KMS-11 (cell line): ENCODE measurements around the gene CLMN.

Experiments used
- H2AFZ ChIP-seq: fragments of 200-600 bp; sonication (generic); 2 replicates; pipeline ENCODE4 v1.6.1; 2016; ENCODE audit warnings: antibody characterized with exemption, mixed run types, low read depth
- H3K27ac ChIP-seq: fragments of 200-600 bp; sonication (generic); 2 replicates; pipeline ENCODE4 v1.6.1; 2016; ENCODE audit warnings: mild to moderate bottlenecking, mixed run types
- H3K27me3 ChIP-seq: fragments of 200-600 bp; sonication (generic); 2 replicates; pipeline ENCODE4 v1.6.1; 2017; ENCODE audit warnings: mild to moderate bottlenecking, low read depth, mixed run types, moderate library complexity; ENCODE audit not compliant: insufficient read depth
- H3K36me3 ChIP-seq: fragments of 200-600 bp; sonication (generic); 2 replicates; pipeline ENCODE4 v1.6.1; 2017; ENCODE audit warnings: mild to moderate bottlenecking, mixed run types; ENCODE audit not compliant: insufficient read depth
- H3K4me1 ChIP-seq: fragments of 200-600 bp; sonication (generic); 2 replicates; pipeline ENCODE4 v1.6.1; 2016; ENCODE audit warnings: mild to moderate bottlenecking, low read depth, mixed run types; ENCODE audit not compliant: poor library complexity, severe bottlenecking
- H3K4me2 ChIP-seq: fragments of 200-600 bp; sonication (generic); 2 replicates; pipeline ENCODE4 v1.7.0; 2016; ENCODE audit warnings: mild to moderate bottlenecking, mixed run types
- H3K4me3 ChIP-seq: fragments of 200-600 bp; sonication (generic); IDR thresholded peaks from 2 replicates; pipeline ENCODE4 v1.6.1; 2017; ENCODE audit warnings: low read depth, low read length, mixed read lengths; ENCODE audit not compliant: insufficient read depth
- H3K79me2 ChIP-seq: fragments of 200-600 bp; sonication (generic); 2 replicates; pipeline ENCODE4 v1.6.1; 2016; ENCODE audit warnings: low read depth, mixed run types; ENCODE audit not compliant: insufficient read depth
- H3K9ac ChIP-seq: fragments of 200-600 bp; sonication (generic); 2 replicates; pipeline ENCODE4 v1.6.1; 2016; ENCODE audit warnings: mild to moderate bottlenecking, mixed run types
- H4K20me1 ChIP-seq: fragments of 200-600 bp; sonication (generic); 2 replicates; pipeline ENCODE4 v1.6.1; 2016; ENCODE audit warnings: mild to moderate bottlenecking, mixed run types; ENCODE audit not compliant: insufficient read depth
- CTCF ChIP-seq: fragments of 200-600 bp; sonication (generic); conservative IDR thresholded peaks from 2 replicates; pipeline ENCODE4 v1.6.1; 2017; ENCODE audit warnings: low read depth, mild to moderate bottlenecking, antibody characterized with exemption, low read length, moderate library complexity, mixed read lengths

CLMN gene

GRCh38 chr14:95344536-95344935 lies 24.8 kb upstream of the CLMN start:
- no peak overlapping the region for H3K4me3 ChIP-seq
- no peak for TF ChIP-seq CTCF
- no peaks in the 10 kb centered on the region for H4K20me1 ChIP-seq
- no peaks in the 10 kb centered on the region for H3K79me2 ChIP-seq
- no peak overlapping the region for H3K4me2 ChIP-seq
- H2AFZ ChIP-seq, result no peak overlapping the region
- H3K9ac ChIP-seq, result no peak overlapping the region
- H3K36me3 ChIP-seq, result no peaks in the 10 kb centered on the region
- no peaks in the 10 kb centered on the region for H3K4me1 ChIP-seq
- H3K27ac ChIP-seq, result no peak overlapping the region
- H3K27me3 ChIP-seq, result no peaks in the 10 kb centered on the region

- no peak for TF ChIP-seq CTCF
- Histone ChIP-seq H3K27ac (no peak overlapping the region), H3K79me2 (no peaks in the 10 kb centered on the region)
Measured at GRCh38 chr14:95341564-95341963, 21.9 kb upstream of the CLMN start.

GRCh38 chr14:95341115-95341514 lies 21.4 kb upstream of the CLMN start:
- Histone ChIP-seq H3K4me3 (no peak overlapping the region), H3K27me3 (no peaks in the 10 kb centered on the region), H4K20me1 (no peaks in the 10 kb centered on the region), H3K9ac (no peak overlapping the region), H3K79me2 (no peaks in the 10 kb centered on the region), H3K27ac (no peak overlapping the region), H3K4me1 (no peaks in the 10 kb centered on the region), H3K4me2 (no peak overlapping the region), H2AFZ (no peak overlapping the region), H3K36me3 (no peaks in the 10 kb centered on the region)
- TF ChIP-seq CTCF, result no peak

More at GRCh38 chr14:95341564-95341963, 21.9 kb upstream of the CLMN start:
- H3K27me3 ChIP-seq, result no peaks in the 10 kb centered on the region
- H3K4me2 ChIP-seq, result no peak overlapping the region
- H2AFZ ChIP-seq, result no peak overlapping the region
- H3K9ac ChIP-seq, result no peak overlapping the region
- no peaks in the 10 kb centered on the region for H4K20me1 ChIP-seq
- H3K4me1 ChIP-seq, result no peaks in the 10 kb centered on the region
- no peaks in the 10 kb centered on the region for H3K36me3 ChIP-seq
- H3K4me3 ChIP-seq, result no peak overlapping the region

GRCh38 chr14:95340201-95340697 lies 20.5 kb upstream of the CLMN start:
- no peak for TF ChIP-seq CTCF
- Histone ChIP-seq H2AFZ (no peak overlapping the region), H4K20me1 (no peaks in the 10 kb centered on the region), H3K4me1 (no peaks in the 10 kb centered on the region), H3K4me2 (no peak overlapping the region), H3K36me3 (no peaks in the 10 kb centered on the region), H3K27ac (no peak overlapping the region), H3K27me3 (no peaks in the 10 kb centered on the region), H3K9ac (no peak overlapping the region), H3K4me3 (no peak overlapping the region), H3K79me2 (no peaks in the 10 kb centered on the region)
